GM23248 (cell line): ENCODE results near the gene NLK.

Source experiments
- EZH2 ChIP-seq: fragments of 200-600 bp; sonication (generic); IDR thresholded peaks from 2 replicates; pipeline ENCODE4 v1.6.1; 2018; ENCODE audit warnings: antibody characterized with exemption, mild to moderate bottlenecking; ENCODE audit not compliant: insufficient read depth, poor library complexity, severe bottlenecking
- EZH2phosphoT487 ChIP-seq: fragments of 200-600 bp; sonication (generic); IDR thresholded peaks from 2 replicates; pipeline ENCODE4 v1.6.1; 2018; ENCODE audit warnings: antibody characterized with exemption, moderate library complexity, mild to moderate bottlenecking, low read depth; ENCODE audit not compliant: insufficient read depth

GRCh38 chr17:27997044-27997401 lies 45.5 kb upstream of the NLK start:
- TF ChIP-seq EZH2 (no peak), EZH2phosphoT487 (no peak)
